Heart left ventricle (tissue), 13 donors: Measurements from ENCODE around the gene ANKRD44.

Source experiments
- CTCF ChIP-seq, 12 donors: fragments of 200-600 bp; sonication (generic) in 4 of 12; IDR thresholded peaks; one replicate each; pipeline versions ENCODE4 v1.5.0 to v1.8.0; 2018 to 2022; ENCODE audit warnings: antibody characterized with exemption in 12 of 12, mild to moderate bottlenecking in 5 of 12
- POLR2A ChIP-seq, 2 donors: fragments of 450-650 bp; IDR thresholded peaks; one replicate each; pipeline ENCODE4 v1.6.1; 2017; ENCODE audit warnings: antibody characterized with exemption in 2 of 2, mild to moderate bottlenecking in 2 of 2, moderate library complexity in 2 of 2
- donor health status: ischemic (EF 13 %, LVEDD 7.1; RV severe dilation, severe dysfunction).
- donor health status: DM: no; HTN: yes; CAD: no.
- donor health status: DM: no; HTN: no; CAD: no.
- donor health status: ischemic (EF 25% LVEDD 6.9; RV normal size, moderate dysfunction).
- donor health status: ischemic (EF 25% LVEDD 5.7; RV mildly dilated, moderate dysfunction).
- donor health status: ischemic (EF 35%, LVEDD 5.7; RV mildly dilated, moderate dysfunction).
- donor health status: nonischemic (EF 11% LVEDD 7.7; RV severe dilation, severe dysfunction).
- donor health status: DM: yes; HTN: yes; CAD: no.
- donor health status: PGD.
- donor health status: ischemic (EF 29% LVEDD 5.4; RV normal size, mild dysfunction).
- donor health status: nonischemic (EF 23%, LVEDD 6.1; RV moderate dilation, normal function).

- TF ChIP-seq POLR2A (IDR thresholded peaks at IDR 0.05), result no peak
- no peak for TF ChIP-seq CTCF (IDR thresholded peaks at IDR 0.05)
These were observed 319.7 kb downstream of the ANKRD44 start for GRCh38 chr2:196990788-196991461.
